ENCODE results near the gene NDUFB10.
A peak's percentile ranks its signal among the peaks of the same experiment; 100 is the strongest.

NDUFB10 gene

DNA sequence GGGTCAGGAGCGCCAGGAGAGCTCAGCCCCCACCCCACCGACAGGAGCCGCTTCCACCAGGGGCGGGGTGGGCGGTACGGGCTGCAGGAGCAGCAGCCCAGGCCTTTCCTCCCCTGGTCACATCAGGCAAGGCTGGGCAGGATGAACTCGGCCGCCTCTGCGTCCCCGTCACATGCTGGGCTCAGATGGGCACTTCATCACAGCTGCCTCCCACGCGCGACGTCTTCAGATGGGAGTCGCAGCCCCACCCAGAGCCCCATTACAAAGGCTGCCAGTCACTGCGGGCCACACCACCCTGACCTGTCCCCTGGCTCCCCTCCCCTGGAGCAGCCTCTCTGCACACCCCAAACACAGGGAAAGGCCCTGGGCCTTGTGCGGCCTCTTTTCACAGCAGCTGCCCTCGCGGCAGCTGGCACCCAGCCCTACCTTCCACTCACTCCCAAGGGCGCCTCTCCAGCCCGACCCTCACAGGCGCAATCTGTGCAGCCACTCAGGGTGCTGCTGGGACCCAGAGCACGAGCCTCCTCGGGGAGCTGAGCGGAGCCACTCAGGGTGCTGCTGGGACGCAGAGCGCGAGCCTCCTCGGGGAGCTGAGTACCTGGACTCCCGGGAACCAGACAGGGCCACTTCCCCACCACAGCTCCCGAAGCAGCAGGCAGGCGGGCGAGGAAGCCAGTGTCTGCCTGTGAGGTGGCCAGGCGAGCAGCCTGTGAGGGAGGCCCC lies 45.6 kb downstream of the NDUFB10 start:
- no peak for DNase-seq

DNA sequence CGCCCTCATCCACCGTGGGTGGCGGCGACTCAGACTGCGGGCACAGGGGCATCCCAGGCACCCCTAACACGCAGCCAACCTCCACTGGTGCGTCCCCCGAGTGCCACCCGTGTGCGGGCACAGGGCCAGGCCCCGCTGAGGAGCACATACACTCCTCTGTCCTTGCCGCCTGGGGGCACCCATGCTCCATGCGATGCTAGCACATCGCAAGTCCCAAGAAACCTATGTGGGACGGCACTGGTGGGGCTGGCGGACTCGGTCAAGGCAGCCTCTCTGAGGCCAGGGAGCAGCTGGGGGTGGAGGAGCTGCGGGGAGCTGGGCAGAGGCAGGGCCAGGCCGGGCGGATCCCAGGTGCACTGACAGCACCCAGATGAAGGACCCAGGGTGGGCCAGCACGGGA lies 46.3 kb downstream of the NDUFB10 start:
- no peak for DNase-seq

DNA sequence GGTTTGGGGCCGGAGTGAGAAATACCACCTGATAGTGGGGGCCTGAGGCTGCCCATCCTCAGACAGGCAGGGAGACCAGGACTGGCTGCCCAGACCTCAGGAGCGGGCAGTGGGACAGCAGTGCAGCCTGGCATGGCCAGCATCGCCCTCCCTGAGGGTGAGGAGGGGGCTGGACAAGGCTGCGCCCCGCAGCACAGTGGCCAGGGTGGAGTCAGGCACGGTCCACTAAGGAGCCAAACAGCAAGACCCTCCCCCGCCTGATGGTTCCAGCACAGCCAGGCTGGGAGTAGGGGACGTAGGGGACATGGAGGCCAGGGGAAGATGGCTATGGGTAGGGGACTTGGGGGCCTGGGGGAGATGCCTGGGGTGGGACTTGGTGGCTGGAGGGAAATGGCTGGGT lies 47.0 kb downstream of the NDUFB10 start:
- no peak for DNase-seq

DNA sequence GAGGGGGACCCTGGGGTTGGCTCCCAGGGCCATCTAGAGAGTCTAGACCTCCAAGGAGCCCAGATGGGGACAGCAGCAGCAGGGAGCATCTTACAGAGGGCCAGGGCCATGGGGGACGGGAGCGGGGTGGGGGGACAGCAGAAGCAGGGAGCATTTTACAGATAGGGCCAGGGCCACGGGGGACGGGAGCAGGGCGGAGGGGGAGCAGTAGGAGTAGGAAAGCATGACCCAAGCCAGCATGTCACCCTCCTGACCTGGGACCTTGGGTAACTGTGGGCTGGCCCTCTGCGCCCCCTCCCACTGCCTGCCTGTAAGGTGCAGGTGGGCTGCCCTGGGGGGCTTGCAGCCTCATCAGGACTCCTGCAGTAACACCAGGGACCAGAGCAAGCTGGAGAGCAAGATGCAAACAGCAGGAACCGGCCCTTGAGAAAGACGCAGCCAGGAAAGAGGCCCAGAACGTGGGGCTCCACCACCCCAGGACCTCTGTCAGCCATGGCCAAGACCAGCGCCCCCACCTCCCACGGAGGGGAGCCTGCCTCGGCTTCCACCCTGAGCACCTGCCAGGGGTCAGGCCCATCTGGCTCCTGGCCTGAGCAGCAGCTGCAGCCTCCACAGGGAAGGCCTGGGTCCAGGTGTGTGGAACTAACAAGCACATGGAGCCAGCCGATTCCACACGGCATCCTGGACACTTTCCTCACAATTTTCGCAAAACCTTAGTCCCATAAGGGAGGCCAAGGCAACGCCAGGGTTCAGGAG lies 47.9 kb downstream of the NDUFB10 start:
- no peak for DNase-seq

DNA sequence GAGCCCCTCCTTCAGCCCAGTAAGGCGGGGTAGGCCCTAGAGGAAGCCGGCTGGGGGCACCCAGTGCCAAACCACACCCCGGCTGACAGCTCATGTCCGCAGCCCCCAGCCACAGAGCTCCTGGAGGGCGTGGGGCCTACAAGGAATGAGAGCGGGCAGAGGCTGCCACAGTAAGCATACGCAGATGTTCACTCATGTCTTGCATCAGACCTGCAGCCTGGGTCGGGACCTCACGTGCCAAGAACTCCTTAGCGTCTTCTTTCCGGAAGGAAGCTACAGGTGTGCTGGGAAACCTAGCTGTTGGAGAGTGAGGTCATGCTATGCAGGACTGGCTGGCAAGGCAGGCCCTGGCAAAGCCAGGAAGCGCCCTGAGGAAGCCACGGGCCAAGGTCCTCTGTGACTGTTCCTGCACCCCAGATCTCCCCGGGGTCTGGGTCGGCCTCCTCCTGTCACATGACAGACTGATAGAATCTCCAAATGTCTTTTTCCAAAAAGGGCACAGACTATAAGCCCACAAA lies 48.7 kb downstream of the NDUFB10 start:
- DNase-seq = no peak

DNA sequence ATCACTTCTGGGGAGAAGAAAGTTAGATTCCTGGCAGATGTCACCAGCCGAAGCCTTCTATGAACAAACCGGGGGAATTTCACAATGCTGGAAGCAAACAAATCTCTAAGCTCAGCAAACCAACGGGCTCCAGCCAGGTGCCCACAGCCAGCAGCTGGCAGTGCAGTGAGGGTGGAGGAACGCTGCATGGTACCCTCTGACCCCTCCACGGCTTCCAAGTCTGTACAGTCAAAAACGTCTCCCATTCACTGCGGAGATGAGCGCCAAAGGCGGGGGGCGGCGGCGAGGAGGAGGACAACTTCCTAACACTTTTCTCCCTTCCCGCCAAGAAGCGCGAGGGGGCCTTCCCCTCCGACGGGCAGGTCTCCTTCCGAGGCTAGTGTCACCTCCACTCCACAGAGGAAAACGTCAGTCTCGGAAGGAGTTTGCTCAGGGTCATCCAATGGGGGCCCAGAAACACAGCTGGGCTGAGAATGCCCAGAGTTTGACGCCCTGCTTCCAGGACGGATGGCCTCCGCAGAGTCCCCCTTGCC lies 49.4 kb downstream of the NDUFB10 start:
- no peak for DNase-seq

DNA sequence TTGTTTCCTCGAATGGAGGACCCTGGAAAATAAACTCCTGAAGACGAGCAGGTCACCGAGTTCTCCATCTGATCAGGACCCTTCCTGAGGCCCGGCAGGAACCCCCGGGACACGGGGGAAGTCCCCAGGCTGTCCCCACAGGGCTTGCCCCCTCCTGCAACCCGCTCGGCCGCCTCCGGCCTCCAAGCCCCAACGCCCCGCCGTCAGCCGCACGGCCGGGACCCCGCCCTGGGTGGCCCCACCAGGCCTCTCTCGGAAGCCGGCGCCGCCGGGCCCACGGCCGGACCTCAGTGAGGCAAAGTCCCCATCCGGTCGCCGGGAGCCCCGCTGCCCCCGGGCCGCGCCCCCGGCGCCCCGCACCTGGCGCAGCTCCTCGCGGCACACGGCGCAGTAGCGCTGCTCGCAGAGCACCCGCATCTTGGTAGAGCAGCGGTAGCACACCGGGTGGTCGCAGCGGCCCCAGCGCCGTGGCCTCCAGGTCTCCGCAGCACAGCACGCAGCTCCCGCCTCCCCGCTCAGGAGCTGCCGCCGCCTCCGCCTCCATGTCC lies 49.9 kb downstream of the NDUFB10 start:
- DNase-seq = no peak

DNA sequence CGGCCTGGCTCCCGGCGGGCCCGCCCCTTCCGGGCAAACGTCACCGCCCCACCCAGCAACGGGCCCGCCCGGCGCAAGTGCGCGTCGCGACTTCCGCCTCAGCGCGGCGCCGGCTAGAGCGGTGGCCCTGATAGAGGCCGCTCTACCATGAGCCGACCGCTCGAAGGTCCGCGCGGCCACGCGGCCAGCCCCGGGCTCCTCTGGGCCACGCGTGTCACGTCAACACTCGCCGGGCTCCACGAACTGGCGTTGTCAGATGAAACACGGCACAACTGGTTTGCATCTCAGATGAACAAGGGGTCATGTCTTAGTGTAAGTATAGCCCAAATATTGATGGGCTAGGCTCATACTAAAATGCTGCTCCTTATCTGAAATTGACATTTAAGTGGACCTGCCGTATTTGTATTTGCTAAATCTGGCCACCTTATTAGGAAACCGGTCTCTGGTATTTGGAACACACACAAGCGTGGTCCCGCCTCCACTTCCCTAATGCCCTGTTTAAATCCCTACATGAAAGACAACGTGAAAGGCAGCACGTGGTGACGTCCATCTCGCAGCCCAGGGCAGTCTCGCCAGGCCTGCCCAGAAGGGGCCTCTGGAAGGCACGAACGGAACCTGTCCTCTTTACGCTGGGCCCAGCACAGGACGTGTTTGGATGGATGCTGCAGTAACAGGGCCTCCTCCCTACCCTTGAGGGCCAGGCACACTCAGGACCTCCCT lies 50.6 kb downstream of the NDUFB10 start, which contains the start of gene ZNF598:
Gene ZNF598 (minus strand): TSS at position 31 of the 720 bp plus-strand sequence.
- peak; percentile 47 for DNase-seq

All from NCI-H510A treated with DMSO at 0.1 percent for 48 hours (cell line).